Suprapubic skin (tissue), 4 donors: ENCODE results near the gene OSBPL8. TPM values are rescaled to one million over a fixed set of nuclear protein-coding genes. Genes with fewer than 3 reads are reported as not detected.
"Not testable (repeated sequence)": the region's sequence is repeated elsewhere in the genome, so short reads cannot be mapped to it uniquely, and the experiment has no call there.

Experiments
- DNase-seq, 2 donors: peaks; one replicate each; pipeline ENCODE4 v3.0.0-alpha.2; 2019; ENCODE audit warnings: low spot score in 2 of 2
- H3K27ac ChIP-seq: fragments of 200-600 bp; sonication (generic); one replicate; pipeline ENCODE4 v1.5.1; 2019
- H3K27me3 ChIP-seq: fragments of 200-600 bp; sonication (generic); one replicate; pipeline ENCODE4 v1.5.1; 2019
- H3K36me3 ChIP-seq: fragments of 200-600 bp; sonication (generic); one replicate; pipeline ENCODE4 v1.5.1; 2019
- H3K4me1 ChIP-seq: fragments of 200-600 bp; sonication (generic); one replicate; pipeline ENCODE4 v1.5.1; 2019
- H3K4me3 ChIP-seq: fragments of 200-600 bp; sonication (generic); one replicate; pipeline ENCODE4 v1.5.1; 2019; ENCODE audit warnings: mild to moderate bottlenecking
- H3K9me3 ChIP-seq: fragments of 200-600 bp; sonication (generic); one replicate; pipeline ENCODE4 v1.5.1; 2019
- EP300 ChIP-seq: sonication (generic); formaldehyde crosslinking; IDR thresholded peaks from one replicate; pipeline ENCODE4 v1.6.1; 2017; ENCODE audit warnings: antibody characterized with exemption
- POLR2A ChIP-seq, 2 donors: fragments of 450-650 bp; IDR thresholded peaks; one replicate each; pipeline ENCODE4 v1.6.1; 2017; ENCODE audit warnings: antibody characterized with exemption in 2 of 2, mild to moderate bottlenecking in 2 of 2, moderate library complexity in 2 of 2
- POLR2AphosphoS5 ChIP-seq, 3 donors: sonication (generic); formaldehyde crosslinking; IDR thresholded peaks; one replicate each; pipeline ENCODE4 v1.6.1; 2017; ENCODE audit warnings: antibody characterized with exemption in 3 of 3
- WGBS: methylation state at CpG from one replicate; pipeline ENCODE4 v1.1.5; 2018; 5-methylcytosine and 5-hydroxymethylcytosine counted together
- total RNA-seq, 4 donors: library from RNA; depleted of rRNA; stranded (reverse); fragments of >200 nt; gene quantifications; one replicate each; pipeline ENCODE4 v1.1.0, GENCODE V29; 2016
- TF ChIP-seq, protein P1 (sequence below), 2 donors: fragments of 200-600 bp in 1 of 2; fragments of 450-650 bp in 1 of 2; sonication (generic) in 1 of 2; IDR thresholded peaks; one replicate each; pipeline ENCODE4 v1.5.1; 2016 to 2019; ENCODE audit warnings: antibody characterized with exemption in 2 of 2, mild to moderate bottlenecking in 1 of 2, moderate library complexity in 1 of 2

OSBPL8 gene
- total RNA-seq, 4 donors from 2014 or later = 73.1 to 116 (median 87.4) TPM

DNA sequence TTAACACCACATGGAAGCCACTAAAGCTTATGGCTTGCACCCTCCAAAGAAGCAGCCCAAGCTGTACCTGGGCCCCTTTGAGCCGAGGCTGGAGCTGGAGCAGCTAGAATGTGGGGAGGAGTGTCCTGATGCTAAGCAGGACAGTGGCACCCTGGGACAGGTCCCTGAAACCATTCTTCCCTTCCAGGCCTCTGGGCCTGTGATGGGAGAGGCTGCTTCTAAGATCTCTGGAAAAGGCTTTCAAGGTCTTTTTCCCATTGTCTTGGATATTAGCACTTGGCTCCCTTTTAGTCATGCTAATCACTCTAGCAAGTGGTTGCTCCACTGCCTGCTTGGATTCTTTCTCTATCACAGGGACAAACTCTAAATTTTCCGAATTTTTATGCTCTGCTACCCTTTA lies 40.9 kb downstream of the OSBPL8 start:
- no peaks in the 10 kb centered on the region for H3K27me3 ChIP-seq
- WGBS = 100% methylated on average over 1 of the region's 2 CpGs
- H3K4me1 ChIP-seq = no peaks in the 10 kb centered on the region
- TF ChIP-seq POLR2A (IDR thresholded peaks at IDR 0.05) (no peak), POLR2AphosphoS5 (IDR thresholded peaks at IDR 0.05) (no peak), EP300 (no peak)
- TF ChIP-seq, protein P1, sequence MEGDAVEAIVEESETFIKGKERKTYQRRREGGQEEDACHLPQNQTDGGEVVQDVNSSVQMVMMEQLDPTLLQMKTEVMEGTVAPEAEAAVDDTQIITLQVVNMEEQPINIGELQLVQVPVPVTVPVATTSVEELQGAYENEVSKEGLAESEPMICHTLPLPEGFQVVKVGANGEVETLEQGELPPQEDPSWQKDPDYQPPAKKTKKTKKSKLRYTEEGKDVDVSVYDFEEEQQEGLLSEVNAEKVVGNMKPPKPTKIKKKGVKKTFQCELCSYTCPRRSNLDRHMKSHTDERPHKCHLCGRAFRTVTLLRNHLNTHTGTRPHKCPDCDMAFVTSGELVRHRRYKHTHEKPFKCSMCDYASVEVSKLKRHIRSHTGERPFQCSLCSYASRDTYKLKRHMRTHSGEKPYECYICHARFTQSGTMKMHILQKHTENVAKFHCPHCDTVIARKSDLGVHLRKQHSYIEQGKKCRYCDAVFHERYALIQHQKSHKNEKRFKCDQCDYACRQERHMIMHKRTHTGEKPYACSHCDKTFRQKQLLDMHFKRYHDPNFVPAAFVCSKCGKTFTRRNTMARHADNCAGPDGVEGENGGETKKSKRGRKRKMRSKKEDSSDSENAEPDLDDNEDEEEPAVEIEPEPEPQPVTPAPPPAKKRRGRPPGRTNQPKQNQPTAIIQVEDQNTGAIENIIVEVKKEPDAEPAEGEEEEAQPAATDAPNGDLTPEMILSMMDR (IDR thresholded peaks at IDR 0.05) = no peak
- H3K4me3 ChIP-seq = no peak overlapping the region
- no peak overlapping the region for H3K27ac ChIP-seq
- no peaks in the 10 kb centered on the region for H3K9me3 ChIP-seq
- DNase-seq = no peak
- H3K36me3 ChIP-seq = no peaks in the 10 kb centered on the region

DNA sequence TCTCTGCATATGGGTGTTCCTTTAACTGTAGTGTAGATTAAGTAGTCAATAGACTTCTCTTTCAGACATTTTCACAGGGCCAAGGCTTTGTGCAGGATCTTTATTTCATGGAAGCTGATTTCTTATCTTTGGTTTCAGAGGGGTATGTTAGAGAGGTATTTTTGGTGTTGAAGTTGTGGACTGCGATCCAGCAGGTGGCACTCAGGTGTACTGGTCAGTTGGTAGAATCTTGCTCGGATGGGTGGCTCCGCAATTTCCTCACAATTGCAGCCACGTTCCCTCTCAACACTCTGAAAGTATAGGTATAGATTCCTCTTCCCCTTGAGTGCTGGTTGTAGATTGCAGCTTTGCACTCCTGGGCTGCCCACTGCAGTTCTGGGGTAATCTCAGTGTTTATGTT lies 44.3 kb downstream of the OSBPL8 start:
- no peak overlapping the region for H3K4me3 ChIP-seq
- DNase-seq = no peak
- no peaks in the 10 kb centered on the region for H3K36me3 ChIP-seq
- no peaks in the 10 kb centered on the region for H3K4me1 ChIP-seq
- no peak overlapping the region for H3K27ac ChIP-seq
- H3K27me3 ChIP-seq = no peaks in the 10 kb centered on the region
- 100% methylated on average over 4 of the region's 4 CpGs for WGBS
- H3K9me3 ChIP-seq = no peaks in the 10 kb centered on the region
- no peak for TF ChIP-seq EP300
- TF ChIP-seq, protein P1 (IDR thresholded peaks at IDR 0.05) = no peak
- no peak for TF ChIP-seq POLR2A (IDR thresholded peaks at IDR 0.05)
- TF ChIP-seq POLR2AphosphoS5 (IDR thresholded peaks at IDR 0.05) = no peak

DNA sequence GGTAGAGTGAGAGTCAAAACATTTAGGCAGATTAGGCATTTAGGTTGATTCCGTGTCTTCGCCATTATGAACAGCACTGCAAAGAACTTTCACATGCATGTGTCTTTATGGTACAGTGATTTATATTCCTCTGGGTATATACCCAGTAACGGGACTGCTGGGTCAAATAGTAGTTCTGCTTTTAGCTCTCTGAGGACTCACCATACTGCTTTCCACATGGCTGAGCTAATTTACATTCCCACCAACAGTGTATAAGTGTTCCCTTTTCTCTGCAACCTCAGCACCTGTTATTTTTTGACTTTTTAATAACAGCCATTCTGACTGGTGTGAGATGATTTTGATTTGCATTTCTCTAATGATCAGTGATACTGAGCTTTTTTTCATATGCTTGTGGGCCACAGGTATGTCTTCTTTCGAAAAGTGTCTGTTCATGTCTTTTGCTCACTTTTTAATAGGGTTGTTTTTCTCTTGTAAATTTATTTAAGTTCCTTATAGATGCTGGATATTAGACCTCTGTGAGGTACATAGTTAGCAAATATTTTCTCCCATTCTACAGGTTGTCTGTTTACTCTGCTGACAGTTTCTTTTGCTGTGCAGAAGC lies 48.4 kb downstream of the OSBPL8 start:
- not testable (repeated sequence) for H3K36me3 ChIP-seq, H3K27ac ChIP-seq, H3K9me3 ChIP-seq, H3K4me1 ChIP-seq, H3K4me3 ChIP-seq, H3K27me3 ChIP-seq, DNase-seq
- WGBS = 90% methylated on average over 4 of the region's 4 CpGs

DNA sequence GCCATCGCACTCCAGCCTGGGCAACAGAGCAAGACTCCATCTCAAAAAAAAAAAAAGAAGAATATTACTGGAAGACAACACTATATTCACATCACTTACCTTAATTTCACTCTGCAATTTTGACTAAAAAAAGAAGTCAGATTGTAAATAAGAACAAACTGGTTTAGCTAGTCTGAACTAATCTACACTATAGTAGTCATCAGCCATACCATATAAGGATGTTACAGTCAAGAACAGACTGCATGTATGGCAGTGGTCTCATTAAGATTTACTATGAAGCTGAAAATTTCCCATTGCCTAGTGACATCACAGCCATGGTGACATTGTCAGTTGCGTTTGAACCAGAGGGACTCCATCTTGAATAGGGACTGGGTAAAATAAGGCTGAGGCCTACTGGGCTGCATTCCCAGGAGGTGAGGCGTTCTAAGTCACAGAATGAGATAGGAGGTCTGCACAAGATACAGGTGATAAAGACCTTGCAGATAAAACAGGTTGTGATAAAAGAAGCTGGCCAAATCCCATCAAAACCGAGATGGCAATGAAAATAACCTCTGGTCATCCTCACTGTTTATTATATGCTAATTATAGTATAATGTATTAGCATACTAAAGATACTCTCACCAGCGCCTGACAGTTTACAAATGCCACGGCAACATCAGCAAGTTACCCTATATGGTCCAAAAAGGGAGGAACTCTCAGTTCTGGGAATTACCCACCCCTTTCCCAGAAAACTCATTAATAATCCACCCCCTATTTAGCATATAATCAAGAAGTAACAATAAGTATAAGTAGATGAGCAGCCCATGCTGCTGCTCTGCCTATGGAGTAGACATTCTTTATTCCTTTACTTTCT lies 51.2 kb downstream of the OSBPL8 start:
- no peaks in the 10 kb centered on the region for H3K4me1 ChIP-seq
- no peak overlapping the region for H3K4me3 ChIP-seq
- TF ChIP-seq POLR2AphosphoS5 (IDR thresholded peaks at IDR 0.05) = no peak
- TF ChIP-seq POLR2A (IDR thresholded peaks at IDR 0.05) = no peak
- TF ChIP-seq, protein P1 (IDR thresholded peaks at IDR 0.05) = no peak
- no peak for TF ChIP-seq EP300
- WGBS = 93% methylated on average over 6 of the region's 6 CpGs
- H3K9me3 ChIP-seq = no peaks in the 10 kb centered on the region
- no peak for DNase-seq
- no peak overlapping the region for H3K27ac ChIP-seq
- no peaks in the 10 kb centered on the region for H3K27me3 ChIP-seq
- no peaks in the 10 kb centered on the region for H3K36me3 ChIP-seq

DNA sequence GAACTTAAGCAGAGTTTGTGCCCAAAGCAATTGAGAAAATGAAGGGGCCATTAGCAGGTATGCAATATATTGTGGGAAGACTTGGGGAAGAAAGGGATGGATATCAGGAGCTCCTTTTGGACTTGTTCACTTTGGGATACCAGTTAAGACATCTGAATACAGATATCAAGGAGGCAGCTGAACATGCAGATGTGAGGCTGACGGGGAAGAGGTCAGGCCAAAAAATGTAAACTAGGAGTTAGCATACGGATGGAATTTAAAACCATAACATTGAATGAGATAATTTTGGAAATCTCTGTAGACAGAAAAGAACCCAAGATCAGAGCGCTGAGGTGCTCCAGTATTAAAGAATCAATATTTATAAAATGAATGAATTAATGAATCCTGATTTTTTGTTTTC lies 53.4 kb downstream of the OSBPL8 start:
- Histone ChIP-seq H3K9me3 (no peaks in the 10 kb centered on the region), H3K27ac (no peak overlapping the region), H3K4me1 (no peaks in the 10 kb centered on the region), H3K4me3 (no peak overlapping the region), H3K36me3 (no peaks in the 10 kb centered on the region), H3K27me3 (no peaks in the 10 kb centered on the region)
- no peak for DNase-seq
- TF ChIP-seq POLR2AphosphoS5 (IDR thresholded peaks at IDR 0.05) (no peak), EP300 (no peak), POLR2A (IDR thresholded peaks at IDR 0.05) (no peak)
- TF ChIP-seq, protein P1 (IDR thresholded peaks at IDR 0.05) = no peak
- 98% methylated on average over 3 of the region's 3 CpGs for WGBS
